Upper lobe of left lung (tissue), 4 donors: ENCODE measurements around the gene PDGFC.

ENCODE experiments used
- CTCF ChIP-seq, 6 experiments: fragments of 450-650 bp in 4 of 6; fragments of 200-600 bp in 2 of 6; sonication (generic) in 2 of 6; IDR thresholded peaks; one replicate each; pipeline ENCODE4 v1.5.1; 2016 to 2019; ENCODE audit warnings: antibody characterized with exemption in 6 of 6
- EP300 ChIP-seq, 4 donors: sonication (generic); formaldehyde crosslinking; IDR thresholded peaks; one replicate each; pipeline ENCODE4 v1.5.1; 2017; ENCODE audit warnings: antibody characterized with exemption in 4 of 4, control low read depth in 2 of 4
- POLR2A ChIP-seq, 4 donors: fragments of 450-650 bp; IDR thresholded peaks; one replicate each; pipeline ENCODE4 v1.5.1; 2016 to 2017; ENCODE audit warnings: antibody characterized with exemption in 4 of 4, mild to moderate bottlenecking in 2 of 4
- POLR2AphosphoS5 ChIP-seq, 2 donors: sonication (generic); formaldehyde crosslinking; IDR thresholded peaks; one replicate each; pipeline ENCODE4 v1.5.1; 2017; ENCODE audit warnings: antibody characterized with exemption in 2 of 2

DNA sequence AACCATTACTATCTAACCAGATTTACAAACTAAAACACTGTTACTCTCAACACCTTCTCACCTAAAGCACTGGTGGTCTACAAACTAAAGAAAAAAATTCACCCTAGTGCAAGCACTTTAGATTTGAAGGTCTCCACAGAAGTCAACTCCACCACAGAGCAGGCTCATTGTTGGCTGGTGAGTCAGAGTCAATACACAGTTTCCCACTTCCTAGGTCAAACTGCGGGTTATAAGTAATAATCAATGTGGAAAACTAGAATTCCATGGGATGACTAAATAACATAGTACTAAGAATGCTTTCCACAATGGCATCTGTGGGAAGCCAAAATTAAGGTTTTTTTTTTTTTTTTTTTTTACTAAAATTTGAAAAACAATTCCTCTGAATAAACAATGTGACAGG is 191.8 kb downstream of the PDGFC start:
- TF ChIP-seq CTCF (IDR thresholded peaks at IDR 0.05) (no peak), POLR2AphosphoS5 (IDR thresholded peaks at IDR 0.05) (no peak), POLR2A (IDR thresholded peaks at IDR 0.05) (no peak), EP300 (IDR thresholded peaks at IDR 0.05) (no peak)
